Breast epithelium (tissue), 3 donors: ENCODE data around the gene MTRFR.

Source experiments
- CTCF ChIP-seq, 3 donors: fragments of 450-650 bp; IDR thresholded peaks; one replicate each; pipeline ENCODE4 v1.5.1; 2016 to 2017; ENCODE audit warnings: antibody characterized with exemption in 3 of 3, mild to moderate bottlenecking in 3 of 3, moderate library complexity in 3 of 3
- POLR2AphosphoS5 ChIP-seq, 3 donors: sonication (generic); formaldehyde crosslinking; IDR thresholded peaks; one replicate each; pipeline ENCODE4 v1.6.1; 2017; ENCODE audit warnings: antibody characterized with exemption in 3 of 3

GRCh38 chr12:123258593-123258992, 25.4 kb downstream of the MTRFR start:
- no peak for TF ChIP-seq CTCF (IDR thresholded peaks at IDR 0.05)
- no peak for TF ChIP-seq POLR2AphosphoS5 (IDR thresholded peaks at IDR 0.05)
